Upper lobe of left lung (tissue), 6 donors: ENCODE data around the gene CGB1. TPM values are rescaled to one million over a fixed set of nuclear protein-coding genes. Genes with fewer than 3 reads are reported as not detected.

Source experiments
- ATAC-seq, 2 donors: fragments of 200-7000 bp; cut with Tn5 transposase; one replicate each; pipeline ENCODE4 v1.9.1; 2022; ENCODE audit warnings: mild to moderate bottlenecking in 2 of 2, moderate library complexity in 2 of 2; ENCODE audit not compliant: low FRiP score in 2 of 2
- DNase-seq, 2 donors: peaks; one replicate each; pipeline ENCODE4 v3.0.0-alpha.2; 2019 to 2020
- H3K27ac ChIP-seq, 4 donors: fragments of 200-600 bp; sonication (generic); one replicate each; pipeline ENCODE4 v1.5.1; 2016 to 2019
- H3K27me3 ChIP-seq, 4 donors: fragments of 200-600 bp; sonication (generic); one replicate each; pipeline ENCODE4 v1.5.1; 2017 to 2019
- H3K36me3 ChIP-seq, 4 donors: fragments of 200-600 bp; sonication (generic); one replicate each; pipeline ENCODE4 v1.5.1; 2016 to 2019
- H3K4me1 ChIP-seq, 4 donors: fragments of 200-600 bp; sonication (generic); one replicate each; pipeline ENCODE4 v1.5.1; 2018 to 2019
- H3K4me3 ChIP-seq, 4 donors: fragments of 200-600 bp; sonication (generic); one replicate each; pipeline ENCODE4 v1.5.1; 2017 to 2019; ENCODE audit warnings: mild to moderate bottlenecking in 2 of 4, moderate library complexity in 1 of 4
- H3K9me3 ChIP-seq, 4 donors: fragments of 200-600 bp; sonication (generic); one replicate each; pipeline ENCODE4 v1.5.1; 2018 to 2019
- CTCF ChIP-seq, 6 experiments: fragments of 450-650 bp in 4 of 6; fragments of 200-600 bp in 2 of 6; sonication (generic) in 2 of 6; IDR thresholded peaks; one replicate each; pipeline ENCODE4 v1.5.1; 2016 to 2019; ENCODE audit warnings: antibody characterized with exemption in 6 of 6
- EP300 ChIP-seq, 4 donors: sonication (generic); formaldehyde crosslinking; IDR thresholded peaks; one replicate each; pipeline ENCODE4 v1.5.1; 2017; ENCODE audit warnings: antibody characterized with exemption in 4 of 4, control low read depth in 2 of 4
- POLR2A ChIP-seq, 4 donors: fragments of 450-650 bp; IDR thresholded peaks; one replicate each; pipeline ENCODE4 v1.5.1; 2016 to 2017; ENCODE audit warnings: antibody characterized with exemption in 4 of 4, mild to moderate bottlenecking in 2 of 4
- POLR2AphosphoS5 ChIP-seq, 2 donors: sonication (generic); formaldehyde crosslinking; IDR thresholded peaks; one replicate each; pipeline ENCODE4 v1.5.1; 2017; ENCODE audit warnings: antibody characterized with exemption in 2 of 2
- WGBS, 2 donors: methylation state at CpG; one replicate each; pipeline ENCODE4 v1.1.5; 2017 to 2018; 5-methylcytosine and 5-hydroxymethylcytosine counted together
- total RNA-seq, 6 donors: library from RNA; depleted of rRNA in 4 of 6; stranded (reverse); fragments of >200 nt in 4 of 6; gene quantifications; one replicate each; pipeline versions ENCODE4 v1.1.0 to v1.2.1, GENCODE V29; 2016 to 2021
- donor health status: DM: no; HTN: no; CAD: no; lungs with moderate emphysema.
- donor health status: DM: no; HTN: yes; CAD: no; lungs with severe emphysema.

The CGB1 gene
- total RNA-seq, 6 donors from 2014 or later = not detected

- Histone ChIP-seq H3K4me1 (peaks cover 24 to 43% (median 34%) of the 10 kb centered on the region in 4 donors), H3K27me3 (no peaks in the 10 kb centered on the region), H3K36me3 (peaks cover 0 to 18% (median 6%) of the 10 kb centered on the region in 4 donors), H3K9me3 (no peaks in the 10 kb centered on the region), H3K4me3 (peak overlapping the region; percentile 33 to 84 (median 56)), H3K27ac (peak overlapping the region; percentile 84 to 98 (median 95))
- WGBS, 2 donors = 0% methylated on average over 5 to 13 of the region's 13 CpGs
- no peak for TF ChIP-seq POLR2A (IDR thresholded peaks at IDR 0.05)
- TF ChIP-seq CTCF (IDR thresholded peaks at IDR 0.05) = no peak
- TF ChIP-seq EP300 (IDR thresholded peaks at IDR 0.05) = no peak
- TF ChIP-seq POLR2AphosphoS5 (IDR thresholded peaks at IDR 0.05) = no peak
- no peak for DNase-seq
- ATAC-seq = no peak
Observed at GRCh38 chr19:48994035-48994386, 42.7 kb downstream of the CGB1 start.

DNA sequence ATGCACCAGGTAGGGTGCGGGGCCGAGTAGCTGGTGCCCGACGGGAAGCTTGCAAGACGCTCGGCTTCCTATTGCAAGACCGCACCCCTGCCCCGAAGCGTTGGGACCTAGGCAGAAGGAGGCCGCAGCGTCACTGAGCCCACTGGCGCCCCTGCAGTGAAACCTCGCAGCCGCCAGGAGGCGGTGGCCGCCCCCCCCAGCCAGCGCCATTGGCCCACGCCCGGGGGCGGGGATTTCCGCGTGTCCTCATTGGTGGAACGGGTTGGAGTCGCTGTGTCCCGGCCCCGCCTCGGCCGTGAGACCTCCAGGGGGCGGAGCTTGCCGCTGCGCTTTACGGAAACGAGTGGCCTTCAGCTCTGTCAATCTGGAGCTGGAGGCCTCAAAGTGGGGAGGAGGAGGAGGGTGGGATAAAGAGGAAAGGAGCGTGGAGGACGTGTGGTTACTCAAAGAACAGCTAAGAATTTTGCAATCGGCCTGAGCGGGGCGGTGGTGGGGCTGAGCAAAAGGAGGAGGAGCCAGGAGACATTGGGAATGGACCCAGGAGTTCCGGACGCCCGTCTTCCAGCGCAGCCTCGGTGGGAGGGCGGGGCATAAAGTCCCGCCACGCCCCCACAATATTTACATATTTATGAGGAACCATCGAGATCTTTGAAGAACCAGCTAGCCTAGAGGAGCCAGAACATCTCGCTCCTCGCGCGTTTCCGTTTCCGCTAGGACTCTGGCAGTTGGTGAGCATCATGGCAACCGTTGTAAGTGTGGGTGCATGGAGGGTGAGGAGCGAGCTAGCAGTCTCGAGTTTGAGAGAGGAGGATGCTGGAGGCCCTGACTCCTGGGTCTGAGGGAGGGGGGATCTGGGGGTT lies 43.3 kb downstream of the CGB1 start, which contains the start of the genes GYS1 and RUVBL2:
Gene GYS1 (minus strand): TSS at position 135 of the 860 bp plus-strand sequence. CDS start 197 bp downstream, outside the sequence.
Gene RUVBL2 (plus strand): TSS at position 713 of the 860 bp plus-strand sequence. CDS start 25 bp downstream, at position 738.
- TF ChIP-seq EP300 (IDR thresholded peaks at IDR 0.05) (peak in 1 of 4 donors; percentile 57), POLR2A (IDR thresholded peaks at IDR 0.05) (peak in 3 of 4 donors; percentile 74 to 92 (median 90)), CTCF (IDR thresholded peaks at IDR 0.05) (peak; percentile 95 to 100 (median 100)), POLR2AphosphoS5 (IDR thresholded peaks at IDR 0.05) (peak; percentile 85 to 97)

DNA sequence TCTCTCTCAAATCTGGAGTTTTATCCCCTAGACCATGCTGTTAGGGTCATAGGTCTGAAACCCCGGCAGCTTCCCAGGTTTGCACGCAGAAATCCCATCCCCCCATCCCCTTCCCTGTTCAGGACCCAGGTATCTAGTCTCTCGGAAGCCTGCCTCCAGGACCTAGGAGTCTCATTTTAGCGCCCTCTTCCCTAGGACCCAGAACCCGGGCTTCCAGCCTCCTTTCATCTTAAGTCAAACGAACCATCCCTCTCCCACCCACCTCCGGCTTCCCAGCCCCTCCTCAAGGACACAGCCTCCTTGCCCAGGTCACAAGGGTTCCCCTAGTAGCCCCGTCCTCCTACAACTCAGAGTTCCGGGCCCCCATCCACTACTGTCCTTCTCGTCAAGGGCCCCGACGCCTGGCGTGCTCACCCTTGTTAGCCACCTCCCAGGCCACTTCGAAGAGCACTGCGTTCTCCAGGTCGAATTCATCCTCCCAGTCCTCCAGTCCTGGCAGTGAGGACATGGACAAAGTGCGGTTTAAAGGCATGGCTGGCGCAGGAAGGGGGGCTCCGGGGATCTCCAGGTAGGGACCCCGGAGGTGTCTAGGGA lies 44.0 kb downstream of the CGB1 start:
- no peaks in the 10 kb centered on the region for H3K9me3 ChIP-seq
- peak in 1 of 2 donors; percentile 57 for DNase-seq
- H3K4me1 ChIP-seq = peaks cover 24 to 43% (median 34%) of the 10 kb centered on the region in 4 donors
- 0 to 1% methylated on average over 16 to 19 of the region's 20 CpGs for WGBS, 2 donors
- H3K36me3 ChIP-seq = peaks cover 4 to 28% (median 16%) of the 10 kb centered on the region in 4 donors
- peak overlapping the region; percentile 53 to 94 (median 71) for H3K4me3 ChIP-seq
- H3K27me3 ChIP-seq = no peaks in the 10 kb centered on the region
- no peak for TF ChIP-seq POLR2A (IDR thresholded peaks at IDR 0.05)
- no peak for TF ChIP-seq POLR2AphosphoS5 (IDR thresholded peaks at IDR 0.05)
- TF ChIP-seq CTCF (IDR thresholded peaks at IDR 0.05) = no peak
- TF ChIP-seq EP300 (IDR thresholded peaks at IDR 0.05) = no peak
- peak overlapping the region; percentile 84 to 98 (median 95) for H3K27ac ChIP-seq
- peak; percentile 0 to 24 for ATAC-seq

More for the DNA sequence above, 43.3 kb downstream of the CGB1 start, which contains the start of the genes GYS1 and RUVBL2:
- peak within 1 kb of the TSS; percentile 53 to 94 (median 71) for H3K4me3 ChIP-seq
- WGBS, 2 donors = 0% methylated on average over 19 to 31 of the region's 56 CpGs
- H3K9me3 ChIP-seq = no peaks in the 10 kb centered on the region
- H3K36me3 ChIP-seq = peaks cover 1 to 25% (median 13%) of the 10 kb centered on the region in 4 donors
- DNase-seq (peak; percentile 99), ATAC-seq (peak; percentile 97 to 98)
- peak within 1 kb of the TSS; percentile 84 to 98 (median 95) for H3K27ac ChIP-seq
- H3K27me3 ChIP-seq = no peaks in the 10 kb centered on the region
- peaks cover 24 to 43% (median 34%) of the 10 kb centered on the region in 4 donors for H3K4me1 ChIP-seq

GRCh38 chr19:48991873-48992580 lies 44.7 kb downstream of the CGB1 start:
- peak overlapping the region; percentile 84 to 98 (median 95) for H3K27ac ChIP-seq
- TF ChIP-seq EP300 (IDR thresholded peaks at IDR 0.05) (peak in 1 of 4 donors; percentile 7), CTCF (IDR thresholded peaks at IDR 0.05) (no peak), POLR2A (IDR thresholded peaks at IDR 0.05) (peak in 1 of 4 donors; percentile 59), POLR2AphosphoS5 (IDR thresholded peaks at IDR 0.05) (peak in 1 of 2 donors; percentile 76)
- no peaks in the 10 kb centered on the region for H3K27me3 ChIP-seq
- no peaks in the 10 kb centered on the region for H3K9me3 ChIP-seq
- peak overlapping the region; percentile 53 to 94 (median 71) for H3K4me3 ChIP-seq
- WGBS, 2 donors = 17 to 27% methylated on average over 5 to 8 of the region's 8 CpGs
- peaks cover 24 to 43% (median 34%) of the 10 kb centered on the region in 4 donors for H3K4me1 ChIP-seq
- peaks cover 4 to 34% (median 19%) of the 10 kb centered on the region in 4 donors for H3K36me3 ChIP-seq
- ATAC-seq (peak; percentile 74 to 77), DNase-seq (peak; percentile 54 to 86)
